ENCODE measurements around the gene ABHD1. TPM values are rescaled to one million over a fixed set of nuclear protein-coding genes. Genes with fewer than 3 reads are reported as not detected.

The ABHD1 gene
- total RNA-seq, 1 experiment from 2014 or later = 2.4 TPM

DNA sequence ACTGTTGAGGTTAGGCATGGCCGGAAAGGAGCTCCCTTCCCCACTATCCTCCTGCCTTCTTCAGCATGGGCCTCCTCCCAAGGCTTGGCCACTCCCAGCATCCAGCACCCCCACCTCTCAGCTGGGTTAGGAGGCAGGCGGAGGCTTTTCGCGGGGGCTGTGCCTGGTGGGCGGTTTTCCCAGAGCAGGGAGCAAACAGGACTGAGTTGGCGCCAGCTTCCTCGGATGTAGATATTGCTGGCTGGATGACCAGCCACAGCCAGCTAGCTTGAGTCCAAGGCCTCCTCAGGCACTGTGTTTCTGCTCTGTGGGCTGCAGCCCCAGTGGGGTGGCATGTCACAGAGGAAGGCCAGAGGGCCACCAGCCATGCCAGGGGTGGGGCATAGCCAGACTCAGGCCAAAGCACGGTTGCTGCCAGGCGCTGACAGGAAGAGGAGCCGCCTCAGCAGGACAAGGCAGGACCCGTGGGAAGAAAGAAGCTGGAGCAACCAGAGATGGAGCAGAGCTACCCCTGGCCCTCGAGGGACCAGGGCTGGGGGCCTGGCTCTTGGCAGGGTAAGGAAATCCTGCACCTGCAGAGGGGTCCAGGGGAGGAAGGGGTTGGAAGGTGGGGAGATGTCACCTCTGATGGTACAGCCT is 25.3 kb downstream of the ABHD1 start, which contains the start of gene TCF23:
TCF23 (plus strand) TSS at position 204 of the 639 bp plus-strand sequence; CDS start at position 334, 130 bp downstream.
- Histone ChIP-seq H3K36me3 (ENCODE audit: insufficient read depth, low read length) (no peaks in the 10 kb centered on the region), H3K9me2 (replicated peaks; ENCODE audit: insufficient read depth, low read length) (no peaks in the 10 kb centered on the region), H3K27ac (ENCODE audit: low read length) (no peak within 1 kb of the TSS; the same call in 1 of the 2 replicates), H3K4me1 (ENCODE audit: low read length) (peaks cover 64% of the 10 kb centered on the region), H3K9me3 (ENCODE audit: low read length) (no peaks in the 10 kb centered on the region), H3K79me2 (ENCODE audit: low read length) (no peaks in the 10 kb centered on the region), H4K20me1 (ENCODE audit: insufficient read depth, low read depth, low read length) (no peaks in the 10 kb centered on the region), H3K9ac (ENCODE audit: low read length) (0 out of 2 replicates have a peak within 1 kb of the TSS, but pooled peaks have one; percentile 51), H3K27me3 (ENCODE audit: low read length) (no peaks in the 10 kb centered on the region), H3K4me2 (ENCODE audit: low read depth, low read length, poor library complexity, severe bottlenecking) (peak within 1 kb of the TSS; percentile 60), H2AFZ (ENCODE audit: low read length) (no peak within 1 kb of the TSS), H3K4me3 (ENCODE audit: low read length) (no peak within 1 kb of the TSS)
- no peak for DNase-seq

DNA sequence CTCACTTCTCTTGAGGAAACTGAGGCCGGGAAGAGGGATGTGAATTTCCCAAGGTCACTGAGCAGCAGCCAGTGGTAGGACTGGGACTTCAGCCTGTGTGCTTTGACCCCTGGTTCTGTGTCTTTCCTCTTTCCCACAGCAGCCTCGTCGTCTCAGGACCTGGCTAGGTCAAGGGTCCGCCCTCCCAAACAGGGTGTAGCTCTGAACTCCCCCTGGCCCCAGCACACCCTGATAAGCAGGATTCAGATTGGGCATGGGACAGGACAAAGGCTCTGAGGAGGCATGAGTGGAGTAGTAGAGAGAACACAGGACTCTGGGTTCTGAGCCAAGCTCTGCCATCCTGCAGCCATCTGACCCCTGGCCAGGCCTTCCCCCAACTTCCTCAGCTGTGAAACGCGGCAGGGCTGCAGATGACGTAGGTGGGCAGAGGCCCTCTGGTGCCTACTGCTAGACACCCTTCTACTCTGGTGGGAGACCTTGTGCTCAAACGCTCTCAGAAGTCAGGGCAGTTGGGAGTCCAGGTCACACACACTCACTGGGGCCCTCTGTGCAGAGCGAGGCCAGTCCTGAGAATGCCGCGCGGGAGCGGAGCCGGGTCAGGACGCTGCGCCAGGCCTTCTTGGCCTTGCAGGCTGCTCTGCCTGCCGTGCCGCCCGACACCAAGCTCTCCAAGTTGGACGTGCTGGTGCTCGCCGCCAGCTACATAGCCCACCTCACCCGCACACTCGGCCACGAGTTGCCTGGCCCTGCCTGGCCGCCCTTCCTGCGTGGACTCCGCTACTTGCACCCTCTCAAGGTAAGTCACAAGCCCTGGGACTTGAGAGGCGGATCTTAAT is 26.2 kb downstream of the ABHD1 start:
- no peak overlapping the region for H2AFZ ChIP-seq (ENCODE audit: low read length)
- H3K27me3 ChIP-seq (ENCODE audit: low read length) = no peaks in the 10 kb centered on the region
- no peaks in the 10 kb centered on the region for H3K36me3 ChIP-seq (ENCODE audit: insufficient read depth, low read length)
- H3K79me2 ChIP-seq (ENCODE audit: low read length) = no peaks in the 10 kb centered on the region
- no peaks in the 10 kb centered on the region for H4K20me1 ChIP-seq (ENCODE audit: insufficient read depth, low read depth, low read length)
- DNase-seq = no peak
- peak overlapping the region; percentile 89 for H3K27ac ChIP-seq (ENCODE audit: low read length)
- peak overlapping the region; percentile 51 for H3K9ac ChIP-seq (ENCODE audit: low read length)
- H3K9me2 ChIP-seq (replicated peaks; ENCODE audit: insufficient read depth, low read length) = no peaks in the 10 kb centered on the region
- H3K4me2 ChIP-seq (ENCODE audit: low read depth, low read length, poor library complexity, severe bottlenecking) = peak overlapping the region; percentile 60
- peaks cover 67% of the 10 kb centered on the region for H3K4me1 ChIP-seq (ENCODE audit: low read length)
- no peaks in the 10 kb centered on the region for H3K9me3 ChIP-seq (ENCODE audit: low read length)
- peak overlapping the region; percentile 33 for H3K4me3 ChIP-seq (ENCODE audit: low read length)

DNA sequence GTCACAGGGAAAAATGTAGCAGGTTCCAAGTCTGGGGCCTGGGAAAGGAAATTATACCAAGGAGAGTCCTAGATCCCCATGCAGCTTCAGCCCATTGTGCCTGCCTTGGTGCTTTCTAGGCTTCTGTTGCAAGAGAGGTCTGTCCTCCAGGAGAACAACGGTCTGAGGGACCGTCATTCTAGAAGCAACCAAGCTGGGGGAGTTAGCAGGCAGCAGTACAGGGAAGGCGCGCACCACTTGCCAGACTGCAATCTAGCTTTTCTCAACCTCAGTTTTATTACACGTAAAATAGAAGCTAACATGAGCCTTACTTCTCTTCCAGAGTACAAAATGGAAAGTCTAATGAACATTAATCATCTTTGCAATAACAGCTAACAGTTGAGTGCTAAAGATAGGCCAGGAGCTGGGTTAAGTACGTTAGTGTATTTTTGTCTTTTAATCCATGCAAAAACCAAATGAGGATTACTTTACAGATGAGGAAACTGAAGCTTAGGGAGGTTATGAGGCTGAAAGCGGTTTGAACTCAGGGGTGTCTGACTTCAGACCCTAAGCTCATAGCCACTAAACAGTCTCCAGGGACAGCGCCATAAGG is 27.1 kb downstream of the ABHD1 start:
- H3K9ac ChIP-seq (ENCODE audit: low read length) = peak overlapping the region; percentile 51
- H3K79me2 ChIP-seq (ENCODE audit: low read length) = no peaks in the 10 kb centered on the region
- no peaks in the 10 kb centered on the region for H4K20me1 ChIP-seq (ENCODE audit: insufficient read depth, low read depth, low read length)
- H3K9me3 ChIP-seq (ENCODE audit: low read length) = no peaks in the 10 kb centered on the region
- H3K36me3 ChIP-seq (ENCODE audit: insufficient read depth, low read length) = no peaks in the 10 kb centered on the region
- H3K4me1 ChIP-seq (ENCODE audit: low read length) = peaks cover 63% of the 10 kb centered on the region
- peak overlapping the region; percentile 60 for H3K4me2 ChIP-seq (ENCODE audit: low read depth, low read length, poor library complexity, severe bottlenecking)
- H3K27me3 ChIP-seq (ENCODE audit: low read length) = no peaks in the 10 kb centered on the region
- peak overlapping the region; percentile 33 for H3K4me3 ChIP-seq (ENCODE audit: low read length)
- peak; percentile 92 for DNase-seq
- H3K9me2 ChIP-seq (replicated peaks; ENCODE audit: insufficient read depth, low read length) = no peaks in the 10 kb centered on the region
- 0 out of 2 replicates have a peak overlapping the region, but pooled peaks have one; percentile 13 for H2AFZ ChIP-seq (ENCODE audit: low read length)
- H3K27ac ChIP-seq (ENCODE audit: low read length) = peak overlapping the region; percentile 89

GRCh38 chr2:27152102-27152795 is 28.6 kb downstream of the ABHD1 start:
- Histone ChIP-seq H3K9me3 (ENCODE audit: low read length) (no peaks in the 10 kb centered on the region), H3K36me3 (ENCODE audit: insufficient read depth, low read length) (no peaks in the 10 kb centered on the region), H3K27ac (ENCODE audit: low read length) (peak overlapping the region; percentile 89), H3K4me2 (ENCODE audit: low read depth, low read length, poor library complexity, severe bottlenecking) (peak overlapping the region; percentile 60), H3K79me2 (ENCODE audit: low read length) (no peaks in the 10 kb centered on the region), H3K9me2 (replicated peaks; ENCODE audit: insufficient read depth, low read length) (no peaks in the 10 kb centered on the region), H4K20me1 (ENCODE audit: insufficient read depth, low read depth, low read length) (no peaks in the 10 kb centered on the region), H3K4me3 (ENCODE audit: low read length) (no peak overlapping the region), H3K9ac (ENCODE audit: low read length) (peak overlapping the region; percentile 45), H3K27me3 (ENCODE audit: low read length) (no peaks in the 10 kb centered on the region), H3K4me1 (ENCODE audit: low read length) (peaks cover 60% of the 10 kb centered on the region), H2AFZ (ENCODE audit: low read length) (peak overlapping the region; percentile 8; the same call in 1 of the 2 replicates)
- DNase-seq = no peak

DNA sequence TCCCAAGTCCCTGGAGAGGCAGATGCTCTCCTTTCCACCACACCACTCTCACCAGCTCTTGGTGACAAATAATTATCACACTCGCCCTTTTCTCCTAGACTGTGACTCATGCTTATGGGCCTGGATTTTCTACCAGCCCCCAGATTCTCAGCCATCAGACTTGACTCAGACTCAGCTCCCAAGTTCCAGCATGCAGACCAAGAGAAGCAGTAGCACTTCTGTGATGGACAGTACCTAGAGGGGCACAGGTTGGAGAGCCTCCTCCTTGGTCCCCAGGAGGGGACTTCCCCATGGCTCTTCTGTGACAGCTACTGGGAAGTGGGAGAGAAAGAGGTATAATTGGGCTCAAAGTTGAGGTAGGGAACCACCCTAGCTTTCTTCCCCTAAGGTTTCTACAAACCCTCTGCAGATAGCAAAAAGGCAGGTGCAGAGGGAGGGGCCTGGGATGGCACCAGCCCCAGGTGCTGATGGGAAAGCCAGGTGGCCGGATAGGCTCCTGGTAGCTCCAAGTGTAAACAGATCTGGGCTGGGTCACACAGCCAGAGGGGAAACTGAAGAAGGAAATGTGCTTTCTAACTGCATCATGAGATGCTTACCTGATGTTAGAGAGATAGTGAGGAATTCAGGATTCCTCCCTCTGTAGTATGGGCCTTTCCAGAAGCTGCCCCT is 29.3 kb downstream of the ABHD1 start:
- peak overlapping the region; percentile 45; the same call in 1 of the 2 replicates for H3K9ac ChIP-seq (ENCODE audit: low read length)
- H3K4me2 ChIP-seq (ENCODE audit: low read depth, low read length, poor library complexity, severe bottlenecking) = peak overlapping the region; percentile 60
- no peak overlapping the region for H2AFZ ChIP-seq (ENCODE audit: low read length)
- H4K20me1 ChIP-seq (ENCODE audit: insufficient read depth, low read depth, low read length) = no peaks in the 10 kb centered on the region
- H3K9me3 ChIP-seq (ENCODE audit: low read length) = no peaks in the 10 kb centered on the region
- 0 out of 2 replicates have a peak overlapping the region, but pooled peaks have one; percentile 20 for H3K27ac ChIP-seq (ENCODE audit: low read length)
- no peaks in the 10 kb centered on the region for H3K79me2 ChIP-seq (ENCODE audit: low read length)
- no peak overlapping the region for H3K4me3 ChIP-seq (ENCODE audit: low read length)
- no peaks in the 10 kb centered on the region for H3K27me3 ChIP-seq (ENCODE audit: low read length)
- no peaks in the 10 kb centered on the region for H3K9me2 ChIP-seq (replicated peaks; ENCODE audit: insufficient read depth, low read length)
- no peaks in the 10 kb centered on the region for H3K36me3 ChIP-seq (ENCODE audit: insufficient read depth, low read length)
- DNase-seq = no peak
- H3K4me1 ChIP-seq (ENCODE audit: low read length) = peaks cover 61% of the 10 kb centered on the region

DNA sequence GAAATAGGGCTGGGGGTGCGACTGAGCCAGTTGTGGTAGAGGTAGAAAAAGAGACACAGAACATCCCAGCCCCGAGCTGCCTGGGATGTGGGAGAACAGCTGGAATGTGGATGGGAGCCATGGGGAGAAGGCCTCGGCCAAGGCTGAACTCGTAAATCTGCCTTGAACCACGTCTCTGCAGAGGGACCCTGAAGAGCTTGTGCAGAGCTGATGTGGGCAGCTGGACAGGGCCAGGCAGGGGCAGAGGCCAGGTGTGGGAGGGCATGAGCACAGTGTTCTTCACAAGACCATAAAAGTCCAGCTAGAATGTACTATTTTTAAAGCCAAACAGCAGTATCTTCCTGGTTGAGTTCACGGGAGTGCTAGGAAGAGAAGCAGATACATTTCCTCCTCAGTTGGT is 30.9 kb downstream of the ABHD1 start:
- Histone ChIP-seq H3K9me2 (replicated peaks; ENCODE audit: insufficient read depth, low read length) (no peaks in the 10 kb centered on the region), H3K4me1 (ENCODE audit: low read length) (peaks cover 52% of the 10 kb centered on the region), H3K9ac (ENCODE audit: low read length) (no peak overlapping the region), H3K79me2 (ENCODE audit: low read length) (no peaks in the 10 kb centered on the region), H4K20me1 (ENCODE audit: insufficient read depth, low read depth, low read length) (no peaks in the 10 kb centered on the region), H3K27me3 (ENCODE audit: low read length) (no peaks in the 10 kb centered on the region), H3K9me3 (ENCODE audit: low read length) (no peaks in the 10 kb centered on the region), H3K36me3 (ENCODE audit: insufficient read depth, low read length) (no peaks in the 10 kb centered on the region), H3K4me2 (ENCODE audit: low read depth, low read length, poor library complexity, severe bottlenecking) (no peak overlapping the region), H3K4me3 (ENCODE audit: low read length) (no peak overlapping the region), H2AFZ (ENCODE audit: low read length) (no peak overlapping the region), H3K27ac (ENCODE audit: low read length) (no peak overlapping the region)
- no peak for DNase-seq

DNA sequence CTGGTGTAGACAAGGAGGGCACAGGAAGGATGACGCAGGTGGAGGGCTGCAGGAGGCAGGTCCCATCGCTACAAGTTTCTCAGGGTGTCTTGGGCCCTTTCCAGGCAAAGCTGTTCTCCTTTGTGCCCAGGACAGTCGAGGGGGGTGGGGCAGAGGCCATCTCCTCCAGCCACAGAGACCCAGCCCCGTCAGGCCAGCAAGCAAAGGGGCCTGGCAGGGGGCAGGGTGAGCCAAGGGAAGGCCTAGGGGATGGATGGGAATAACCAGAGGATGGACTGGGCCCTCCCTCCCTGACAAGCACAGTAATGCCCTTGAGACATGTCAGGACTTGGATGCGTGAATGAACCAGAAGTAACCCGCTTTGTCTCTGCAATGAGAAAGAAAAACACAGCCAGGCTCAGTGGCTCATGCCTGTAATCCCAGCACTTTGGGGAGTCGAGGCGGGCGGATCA is 31.5 kb downstream of the ABHD1 start:
- H3K9me2 ChIP-seq (replicated peaks; ENCODE audit: insufficient read depth, low read length) = no peaks in the 10 kb centered on the region
- no peaks in the 10 kb centered on the region for H3K36me3 ChIP-seq (ENCODE audit: insufficient read depth, low read length)

More for the DNA sequence above, 31.5 kb downstream of the ABHD1 start:
- Histone ChIP-seq H3K4me1 (ENCODE audit: low read length) (peaks cover 46% of the 10 kb centered on the region), H3K9me3 (ENCODE audit: low read length) (no peaks in the 10 kb centered on the region), H3K27me3 (ENCODE audit: low read length) (no peaks in the 10 kb centered on the region), H3K9ac (ENCODE audit: low read length) (no peak overlapping the region), H2AFZ (ENCODE audit: low read length) (no peak overlapping the region), H3K4me2 (ENCODE audit: low read depth, low read length, poor library complexity, severe bottlenecking) (no peak overlapping the region), H3K4me3 (ENCODE audit: low read length) (no peak overlapping the region), H3K27ac (ENCODE audit: low read length) (no peak overlapping the region), H3K79me2 (ENCODE audit: low read length) (no peaks in the 10 kb centered on the region), H4K20me1 (ENCODE audit: insufficient read depth, low read depth, low read length) (no peaks in the 10 kb centered on the region)
- no peak for DNase-seq

Measured in Karpas-422 (cell line).